Fibroblast of lung (primary cell): Measurements from ENCODE around the gene TSPAN18.

Source experiments
- EZH2 ChIP-seq: IDR thresholded peaks from 2 replicates; pipeline ENCODE4 v1.5.1; 2012; ENCODE audit warnings: low read length, control low read depth, mild to moderate bottlenecking; ENCODE audit errors: missing control alignments
- TF ChIP-seq, protein P1 (sequence below), 2 donors: IDR thresholded peaks in 1 of 2; conservative IDR thresholded peaks in 1 of 2; 1 replicate in 1 of 2; 2 replicates in 1 of 2; pipeline ENCODE4 v1.5.1; 2011 to 2012; ENCODE audit warnings: low read length in 2 of 2, control low read depth in 1 of 2, inconsistent platforms in 1 of 2, low read depth in 1 of 2, mild to moderate bottlenecking in 1 of 2

DNA sequence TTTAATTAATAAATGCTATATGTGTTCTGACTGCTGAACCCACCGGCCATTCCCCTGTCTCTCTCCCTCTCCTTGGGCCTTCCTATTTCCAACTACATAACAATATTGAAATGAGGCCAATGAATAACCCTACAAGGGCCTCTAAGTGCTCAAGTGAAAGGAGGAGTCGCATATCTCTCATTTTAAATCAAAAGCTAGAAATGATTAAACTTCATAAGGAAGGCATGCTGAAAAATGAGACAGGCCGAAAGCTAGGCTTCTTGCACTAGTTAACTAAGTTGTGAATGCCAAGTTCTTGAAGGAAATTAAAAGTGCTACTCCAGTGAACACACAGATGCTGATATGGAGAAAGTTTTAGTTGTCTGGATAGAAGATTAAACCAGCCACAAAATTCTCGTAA is 109.2 kb downstream of the TSPAN18 start:
- TF ChIP-seq, protein P1, sequence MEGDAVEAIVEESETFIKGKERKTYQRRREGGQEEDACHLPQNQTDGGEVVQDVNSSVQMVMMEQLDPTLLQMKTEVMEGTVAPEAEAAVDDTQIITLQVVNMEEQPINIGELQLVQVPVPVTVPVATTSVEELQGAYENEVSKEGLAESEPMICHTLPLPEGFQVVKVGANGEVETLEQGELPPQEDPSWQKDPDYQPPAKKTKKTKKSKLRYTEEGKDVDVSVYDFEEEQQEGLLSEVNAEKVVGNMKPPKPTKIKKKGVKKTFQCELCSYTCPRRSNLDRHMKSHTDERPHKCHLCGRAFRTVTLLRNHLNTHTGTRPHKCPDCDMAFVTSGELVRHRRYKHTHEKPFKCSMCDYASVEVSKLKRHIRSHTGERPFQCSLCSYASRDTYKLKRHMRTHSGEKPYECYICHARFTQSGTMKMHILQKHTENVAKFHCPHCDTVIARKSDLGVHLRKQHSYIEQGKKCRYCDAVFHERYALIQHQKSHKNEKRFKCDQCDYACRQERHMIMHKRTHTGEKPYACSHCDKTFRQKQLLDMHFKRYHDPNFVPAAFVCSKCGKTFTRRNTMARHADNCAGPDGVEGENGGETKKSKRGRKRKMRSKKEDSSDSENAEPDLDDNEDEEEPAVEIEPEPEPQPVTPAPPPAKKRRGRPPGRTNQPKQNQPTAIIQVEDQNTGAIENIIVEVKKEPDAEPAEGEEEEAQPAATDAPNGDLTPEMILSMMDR (conservative IDR thresholded peaks at IDR 0.05 in 1 of 2, IDR thresholded peaks at IDR 0.05 in 1 of 2; ENCODE audit: low read depth in 1 of 2, low read length in 2 of 2) = no peak
- TF ChIP-seq EZH2 = no peak
